HEK293 (cell line): ENCODE measurements around the gene MAP3K7CL.

Experiments
- CTCF ChIA-PET: fragments of 350-600 bp; formaldehyde crosslinking; extraction: SDS; loops from one replicate; lab custom pipeline; 2021; ENCODE audit warnings: antibody characterized with exemption; lab: Yijun Ruan, JAX
- POLR2A ChIA-PET: fragments of 300-600 bp; formaldehyde crosslinking; extraction: SDS; loops from one replicate; lab custom pipeline; 2020; ENCODE audit warnings: antibody characterized with exemption, inconsistent platforms; lab: Yijun Ruan, JAX
- H3K27ac ChIP-seq: fragments of 200-500 bp; sonication (Bioruptor generic); 2 replicates; pipeline ENCODE4 v1.5.1; 2014; ENCODE audit warnings: low read depth, low read length, control low read depth, inconsistent platforms; ENCODE audit errors: extremely low read depth
- H3K36me3 ChIP-seq, 2 experiments: fragments of 200-500 bp in 1 of 2; sonication (Bioruptor generic) in 1 of 2; 1 replicate in 1 of 2; 2 replicates in 1 of 2; pipeline ENCODE4 v1.5.1; 2014 to 2017; ENCODE audit warnings: inconsistent platforms in 2 of 2, low read length in 2 of 2; ENCODE audit not compliant: control insufficient read depth in 2 of 2, insufficient read depth in 1 of 2
- H3K4me1 ChIP-seq: fragments of 200-500 bp; sonication (Bioruptor generic); 2 replicates; pipeline ENCODE4 v1.5.1; 2014; ENCODE audit warnings: mild to moderate bottlenecking, low read length, inconsistent platforms; ENCODE audit not compliant: control insufficient read depth, insufficient read depth
- H3K4me3 ChIP-seq: 2 replicates; pipeline ENCODE4 v1.5.1; 2011; ENCODE audit warnings: low read depth, mild to moderate bottlenecking, control low read depth, low read length, moderate library complexity
- H3K9me3 ChIP-seq: fragments of 200-500 bp; sonication (Bioruptor generic); 2 replicates; pipeline ENCODE4 v1.5.1; 2014; ENCODE audit warnings: low read depth, low read length, inconsistent platforms; ENCODE audit not compliant: control insufficient read depth, insufficient read depth
- EGR2 ChIP-seq: fragments of 450-650 bp; formaldehyde crosslinking; IDR thresholded peaks from 2 replicates; pipeline ENCODE4 v1.5.1; 2016; ENCODE audit warnings: low read depth, missing biosample characterization, missing genetic modification characterization
- FEZF1 ChIP-seq: fragments of 450-650 bp; formaldehyde crosslinking; IDR thresholded peaks from 2 replicates; pipeline ENCODE4 v1.5.1; 2016; ENCODE audit warnings: missing biosample characterization, missing genetic modification characterization
- HOXA7 ChIP-seq: sonication (generic); formaldehyde crosslinking; IDR thresholded peaks from 2 replicates; pipeline ENCODE4 v1.8.1; 2022; ENCODE audit warnings: missing genetic modification reagents, borderline replicate concordance
- IKZF3 ChIP-seq: fragments of 450-650 bp; IDR thresholded peaks from 2 replicates; pipeline ENCODE4 v1.5.0; 2018; ENCODE audit warnings: missing biosample characterization, mild to moderate bottlenecking, missing genetic modification characterization, moderate library complexity
- KLF1 ChIP-seq: fragments of 450-650 bp; formaldehyde crosslinking; IDR thresholded peaks from 2 replicates; pipeline ENCODE4 v1.5.1; 2016; ENCODE audit warnings: missing biosample characterization, missing genetic modification characterization
- OVOL3 ChIP-seq: fragments of 450-650 bp; formaldehyde crosslinking; IDR thresholded peaks from 2 replicates; pipeline ENCODE4 v1.5.1; 2016; ENCODE audit warnings: missing biosample characterization, missing genetic modification characterization
- PRDM1 ChIP-seq: fragments of 450-650 bp; formaldehyde crosslinking; IDR thresholded peaks from 2 replicates; pipeline ENCODE4; 2016; ENCODE audit warnings: missing biosample characterization, missing genetic modification characterization
- RBAK ChIP-seq: fragments of 450-650 bp; formaldehyde crosslinking; IDR thresholded peaks from 2 replicates; pipeline ENCODE4 v1.5.1; 2016; ENCODE audit warnings: missing biosample characterization, missing genetic modification characterization
- SCRT2 ChIP-seq: fragments of 450-650 bp; formaldehyde crosslinking; IDR thresholded peaks from 2 replicates; pipeline ENCODE4 v1.5.1; 2016; ENCODE audit warnings: missing biosample characterization, missing genetic modification characterization
- ZBTB1 ChIP-seq: fragments of 450-650 bp; formaldehyde crosslinking; IDR thresholded peaks from 2 replicates; pipeline ENCODE4 v1.5.1; 2016; ENCODE audit warnings: missing biosample characterization, missing genetic modification characterization
- ZBTB20 ChIP-seq: fragments of 450-650 bp; formaldehyde crosslinking; IDR thresholded peaks from 2 replicates; pipeline ENCODE4 v1.5.1; 2016; ENCODE audit warnings: missing biosample characterization, missing genetic modification characterization
- ZBTB48 ChIP-seq: fragments of 450-650 bp; formaldehyde crosslinking; IDR thresholded peaks from 2 replicates; pipeline ENCODE4 v1.5.1; 2016; ENCODE audit warnings: missing biosample characterization, missing genetic modification characterization
- ZNF121 ChIP-seq: fragments of 450-650 bp; formaldehyde crosslinking; IDR thresholded peaks from 2 replicates; pipeline ENCODE4 v1.5.1; 2016; ENCODE audit warnings: missing biosample characterization, missing genetic modification characterization
- ZNF211 ChIP-seq: fragments of 450-650 bp; formaldehyde crosslinking; IDR thresholded peaks from 2 replicates; pipeline ENCODE4 v1.5.1; 2016; ENCODE audit warnings: low read depth, missing biosample characterization, missing genetic modification characterization
- ZNF23 ChIP-seq: fragments of 450-650 bp; formaldehyde crosslinking; IDR thresholded peaks from 2 replicates; pipeline ENCODE4 v1.5.1; 2016; ENCODE audit warnings: missing biosample characterization, missing genetic modification characterization, borderline replicate concordance
- ZNF302 ChIP-seq: fragments of 450-650 bp; formaldehyde crosslinking; IDR thresholded peaks from 2 replicates; pipeline ENCODE4 v1.5.1; 2016; ENCODE audit warnings: missing biosample characterization, missing genetic modification characterization, low read depth
- ZNF335 ChIP-seq: fragments of 450-650 bp; formaldehyde crosslinking; conservative IDR thresholded peaks from 2 replicates; pipeline ENCODE4 v1.5.1; 2016; ENCODE audit warnings: missing biosample characterization, missing genetic modification characterization
- ZNF354C ChIP-seq: fragments of 450-650 bp; formaldehyde crosslinking; IDR thresholded peaks from 2 replicates; pipeline ENCODE4 v1.5.1; 2016; ENCODE audit warnings: missing biosample characterization, missing genetic modification characterization, low read depth, borderline replicate concordance
- ZNF404 ChIP-seq: fragments of 450-650 bp; formaldehyde crosslinking; IDR thresholded peaks from 2 replicates; pipeline ENCODE4 v1.5.1; 2017; ENCODE audit warnings: missing biosample characterization, missing genetic modification characterization
- ZNF561 ChIP-seq: fragments of 450-650 bp; IDR thresholded peaks from 2 replicates; pipeline ENCODE4 v1.5.1; 2018; ENCODE audit warnings: missing biosample characterization, missing genetic modification characterization, borderline replicate concordance
- ZNF585B ChIP-seq: fragments of 450-650 bp; formaldehyde crosslinking; IDR thresholded peaks from 2 replicates; pipeline ENCODE4 v1.5.1; 2016; ENCODE audit warnings: missing biosample characterization, missing genetic modification characterization
- ZNF624 ChIP-seq: fragments of 450-650 bp; formaldehyde crosslinking; IDR thresholded peaks from 2 replicates; pipeline ENCODE4 v1.5.1; 2017; ENCODE audit warnings: missing biosample characterization, missing genetic modification characterization
- ZNF785 ChIP-seq: fragments of 450-650 bp; formaldehyde crosslinking; IDR thresholded peaks from 2 replicates; pipeline ENCODE4 v1.5.1; 2016; ENCODE audit warnings: missing biosample characterization, missing genetic modification characterization
- ZNF791 ChIP-seq: fragments of 450-650 bp; formaldehyde crosslinking; IDR thresholded peaks from 2 replicates; pipeline ENCODE4 v1.5.1; 2016; ENCODE audit warnings: missing biosample characterization, missing genetic modification characterization
- ZNF843 ChIP-seq: fragments of 450-650 bp; formaldehyde crosslinking; IDR thresholded peaks from 2 replicates; pipeline ENCODE4 v1.5.1; 2016; ENCODE audit warnings: missing biosample characterization, missing genetic modification characterization
- TF ChIP-seq, protein P1 (sequence below): fragments of 450-650 bp; IDR thresholded peaks from 2 replicates; pipeline ENCODE4 v1.5.1; 2018; ENCODE audit warnings: missing biosample characterization, missing genetic modification characterization

The MAP3K7CL gene

DNA sequence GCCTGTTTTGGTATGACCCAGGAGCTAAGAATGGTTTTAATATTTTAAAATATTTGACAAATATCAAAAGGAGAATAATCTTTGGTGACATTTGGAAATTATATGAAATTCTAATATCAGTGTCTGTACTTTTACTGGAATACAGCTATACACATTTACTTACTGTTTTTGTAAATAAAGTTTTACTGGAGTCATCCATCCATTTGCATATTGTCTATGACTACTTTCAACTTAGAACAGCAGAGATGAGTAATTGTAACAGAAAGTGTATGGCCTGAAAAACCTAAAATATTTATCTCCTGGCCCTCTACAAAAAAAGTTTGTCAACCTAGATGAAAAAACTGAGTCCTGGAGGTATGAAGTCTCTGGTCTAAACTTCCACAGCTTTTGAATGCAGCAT lies 5.8 kb upstream of the MAP3K7CL start:
- CTCF ChIA-PET, result interaction anchor here (1.1 to 1.7 kb wide), 2 partner anchors 10 to 37 kb away, joined by 3 to 6 read pairs; no protein-coding TSS in a partner anchor
- H3K4me3 ChIP-seq, result no peak overlapping the region
- H3K27ac ChIP-seq, result no peak overlapping the region
- no peaks in the 10 kb centered on the region for H3K36me3 ChIP-seq
- no peak for TF ChIP-seq ZNF585B
- TF ChIP-seq ZNF121 (tag by site-specific recombination), result no peak
- no peak for TF ChIP-seq ZNF211
- TF ChIP-seq FEZF1 (tag by site-specific recombination), result no peak
- TF ChIP-seq ZNF23 (tag by site-specific recombination), result no peak
- TF ChIP-seq, all 188 proteins: peak for 0
- POLR2A ChIA-PET, result interaction anchor here (0.7 kb wide), 2 partner anchors 21 to 22 kb away, joined by 3 to 6 read pairs; no protein-coding TSS in a partner anchor
- Histone ChIP-seq H3K4me1 (no peaks in the 10 kb centered on the region), H3K9me3 (no peaks in the 10 kb centered on the region)

DNA sequence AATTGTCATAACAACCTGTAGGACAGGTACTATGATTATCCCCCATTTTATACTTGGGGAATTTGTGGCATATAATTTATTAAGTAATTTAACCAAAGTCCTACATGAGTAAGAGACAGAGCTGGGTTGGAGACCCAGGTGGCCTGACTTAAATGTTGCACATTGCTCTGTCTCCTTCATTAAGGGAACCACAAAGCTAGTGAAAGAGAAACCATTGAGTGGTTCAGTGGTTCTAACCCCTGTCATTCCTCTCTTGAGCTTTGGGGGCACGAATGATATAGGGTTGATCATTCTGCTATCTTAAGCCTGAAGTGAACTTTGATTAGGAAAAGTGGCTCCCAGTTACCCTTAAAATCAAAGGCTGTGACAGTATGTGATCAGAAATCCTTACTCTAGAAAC lies 5.3 kb upstream of the MAP3K7CL start:
- no peak overlapping the region for H3K4me3 ChIP-seq
- no peaks in the 10 kb centered on the region for H3K4me1 ChIP-seq
- CTCF ChIA-PET, result no interaction called here
- H3K27ac ChIP-seq, result no peak overlapping the region
- no peak for TF ChIP-seq KLF1 (tag by site-specific recombination)
- no peak for TF ChIP-seq ZNF354C (tag by site-specific recombination)
- TF ChIP-seq ZBTB20 (tag by site-specific recombination), result no peak
- TF ChIP-seq ZNF302 (tag by site-specific recombination), result no peak
- TF ChIP-seq ZBTB1 (tag by site-specific recombination), result no peak
- no peak for TF ChIP-seq ZNF624 (tag by site-specific recombination)
- no peak for TF ChIP-seq OVOL3 (tag by site-specific recombination)
- no peak for TF ChIP-seq ZNF785 (tag by site-specific recombination)
- no peak for TF ChIP-seq HOXA7 (CRISPR knock-in tag)
- TF ChIP-seq, all 188 proteins: peak for 0
- no peaks in the 10 kb centered on the region for H3K36me3 ChIP-seq
- H3K9me3 ChIP-seq, result no peaks in the 10 kb centered on the region
- POLR2A ChIA-PET, result no interaction called here

DNA sequence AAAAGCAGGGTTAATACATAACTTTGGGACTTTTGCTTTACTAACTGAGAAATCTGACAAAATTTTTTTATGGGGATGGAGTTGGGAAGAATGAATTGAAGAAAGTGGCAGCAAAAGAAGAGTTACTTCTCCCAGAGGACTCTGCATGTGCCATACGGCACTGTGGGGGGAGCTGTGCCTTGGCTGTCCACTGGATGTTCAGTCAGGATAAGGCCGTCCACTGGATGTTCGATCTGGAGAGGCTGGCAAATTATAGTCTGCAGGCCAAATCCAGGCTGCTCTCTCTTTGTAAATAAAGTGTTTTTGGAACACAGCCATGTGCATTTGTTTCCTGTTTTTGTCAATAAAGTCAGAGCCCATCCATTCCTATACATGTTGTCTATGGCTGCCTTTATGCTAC lies 4.5 kb upstream of the MAP3K7CL start:
- Histone ChIP-seq H3K36me3 (no peaks in the 10 kb centered on the region), H3K4me1 (no peaks in the 10 kb centered on the region), H3K9me3 (no peaks in the 10 kb centered on the region), H3K4me3 (no peak overlapping the region), H3K27ac (no peak overlapping the region)
- TF ChIP-seq EGR2 (no peak), ZBTB20 (tag by site-specific recombination) (no peak), ZNF791 (tag by site-specific recombination) (no peak), SCRT2 (tag by site-specific recombination) (no peak), PRDM1 (no peak), ZNF335 (no peak), ZNF404 (tag by site-specific recombination) (no peak), ZNF354C (tag by site-specific recombination) (no peak), IKZF3 (tag by site-specific recombination) (no peak), ZNF624 (tag by site-specific recombination) (no peak), ZNF211 (no peak), ZNF561 (tag by site-specific recombination) (no peak), ZNF843 (tag by site-specific recombination) (no peak), ZBTB48 (no peak), RBAK (no peak)
- TF ChIP-seq, protein P1, sequence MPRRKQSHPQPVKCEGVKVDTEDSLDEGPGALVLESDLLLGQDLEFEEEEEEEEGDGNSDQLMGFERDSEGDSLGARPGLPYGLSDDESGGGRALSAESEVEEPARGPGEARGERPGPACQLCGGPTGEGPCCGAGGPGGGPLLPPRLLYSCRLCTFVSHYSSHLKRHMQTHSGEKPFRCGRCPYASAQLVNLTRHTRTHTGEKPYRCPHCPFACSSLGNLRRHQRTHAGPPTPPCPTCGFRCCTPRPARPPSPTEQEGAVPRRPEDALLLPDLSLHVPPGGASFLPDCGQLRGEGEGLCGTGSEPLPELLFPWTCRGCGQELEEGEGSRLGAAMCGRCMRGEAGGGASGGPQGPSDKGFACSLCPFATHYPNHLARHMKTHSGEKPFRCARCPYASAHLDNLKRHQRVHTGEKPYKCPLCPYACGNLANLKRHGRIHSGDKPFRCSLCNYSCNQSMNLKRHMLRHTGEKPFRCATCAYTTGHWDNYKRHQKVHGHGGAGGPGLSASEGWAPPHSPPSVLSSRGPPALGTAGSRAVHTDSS (tag by site-specific recombination), result no peak
- ChIA-PET POLR2A (no interaction called here), CTCF (interaction anchor here (0.6 kb wide), 1 partner anchor 187 kb away, joined by 3 read pairs; no protein-coding TSS in a partner anchor)
